HG03196 (cell line): ENCODE results near the gene GPR89A.
A peak's percentile ranks its signal among the peaks of the same experiment; 100 is the strongest.
"Not testable (repeated sequence)": the region's sequence is repeated elsewhere in the genome, so short reads cannot be mapped to it uniquely, and the experiment has no call there.

Source experiments
- ATAC-seq: cut with Tn5 transposase; IDR thresholded peaks from one replicate; pipeline ENCODE4 v1.9.1; 2021; ENCODE audit not compliant: unreplicated experiment

Gene GPR89A

GRCh38 chr1:145684858-145685257 lies 77.1 kb downstream of the GPR89A start:
- ATAC-seq: not testable (repeated sequence)

GRCh38 chr1:145686078-145686477 lies 78.3 kb downstream of the GPR89A start:
- ATAC-seq: not testable (repeated sequence)

- ATAC-seq: no peak
Measured at GRCh38 chr1:145688328-145688727, 80.5 kb downstream of the GPR89A start.

- no peak for ATAC-seq
Measured at GRCh38 chr1:145688924-145689323, 81.1 kb downstream of the GPR89A start.

- ATAC-seq: no peak
Measured at GRCh38 chr1:145689922-145690321, 82.1 kb downstream of the GPR89A start.

GRCh38 chr1:145690587-145691558 lies 83.1 kb downstream of the GPR89A start:
- ATAC-seq: peak; percentile 76

- ATAC-seq: no peak
Measured at GRCh38 chr1:145692785-145693443, 85.1 kb downstream of the GPR89A start.

GRCh38 chr1:145695821-145696629 lies 88.2 kb downstream of the GPR89A start:
- no peak for ATAC-seq

- no peak for ATAC-seq
Measured at GRCh38 chr1:145696630-145696960, 88.8 kb downstream of the GPR89A start.

- ATAC-seq: no peak
Measured at GRCh38 chr1:145701306-145701862, 93.6 kb downstream of the GPR89A start.

- no peak for ATAC-seq
Measured at GRCh38 chr1:145702052-145702451, 94.3 kb downstream of the GPR89A start.

- ATAC-seq: no peak
Measured at GRCh38 chr1:145702826-145703225, 95.0 kb downstream of the GPR89A start.

- no peak for ATAC-seq
Measured at GRCh38 chr1:145705622-145706021, 97.8 kb downstream of the GPR89A start.

- no peak for ATAC-seq
Measured at GRCh38 chr1:145706086-145706664, 98.4 kb downstream of the GPR89A start.

- ATAC-seq: no peak
Measured at GRCh38 chr1:145707183-145707867, 99.5 kb downstream of the GPR89A start, which contains the start of gene PDZK1. TSS of gene PDZK1 (minus strand) at chr1:145707368. CDS start at chr1:145688021, 19,347 bp downstream.

GRCh38 chr1:145708063-145708462 lies 100.3 kb downstream of the GPR89A start:
- no peak for ATAC-seq

- ATAC-seq: no peak
Measured at GRCh38 chr1:145710291-145711027, 102.7 kb downstream of the GPR89A start.

- no peak for ATAC-seq
Measured at GRCh38 chr1:145711213-145711651, 103.4 kb downstream of the GPR89A start.

GRCh38 chr1:145714524-145715111 lies 106.8 kb downstream of the GPR89A start:
- ATAC-seq: no peak
